ENCODE measurements around the gene PTPRCAP. TPM values are rescaled to one million over a fixed set of nuclear protein-coding genes. Genes with fewer than 3 reads are reported as not detected.
A peak's percentile ranks its signal among the peaks of the same experiment; 100 is the strongest.

Gene PTPRCAP
- total and polyA plus RNA-seq, 10 of the 15 experiments (the other 5 are each of a cell fraction or from before 2014, with no cell fraction given) = 4.7 to 266 (median 125) TPM

DNA sequence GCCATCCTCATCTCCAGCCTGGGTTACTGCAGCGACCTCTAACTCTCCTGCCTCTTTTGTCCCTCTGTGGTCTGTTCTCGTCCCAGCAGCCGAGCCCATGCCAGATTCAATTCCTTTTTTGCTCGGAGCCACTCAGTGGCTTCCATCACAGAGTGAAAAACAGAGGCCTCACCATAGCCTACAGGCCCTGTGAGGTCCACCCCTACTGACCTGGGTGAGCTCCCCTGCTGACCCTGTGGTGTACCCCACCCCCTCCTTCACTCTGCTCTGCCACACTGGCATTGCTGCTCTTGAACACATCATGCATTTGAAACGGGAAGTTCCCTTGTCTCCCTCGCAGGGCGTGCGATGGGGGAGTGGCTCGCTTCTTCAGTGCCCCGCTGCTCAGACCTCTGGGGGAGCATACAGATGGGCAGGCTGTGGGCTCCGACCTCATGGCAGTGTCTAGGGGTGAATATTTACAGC, 47.4 kb upstream of the PTPRCAP start (continued):
- TF ChIP-seq ZBTB33 (IDR thresholded peaks at IDR 0.05) (no peak), NR2C1 (IDR thresholded peaks at IDR 0.05) (no peak), SPI1 (IDR thresholded peaks at IDR 0.05; ENCODE audit: borderline replicate concordance, insufficient read depth, low read depth, low read length) (peak; percentile 39; the same call in 1 of the 2 replicates), ZNF384 (IDR thresholded peaks at IDR 0.05; ENCODE audit: borderline replicate concordance, low read depth, low read length) (no peak), RAD21 (IDR thresholded peaks at IDR 0.05; ENCODE audit: insufficient read depth, low read depth, low read length) (peak; percentile 4; the same call in 1 of the 2 replicates), PKNOX1 (IDR thresholded peaks at IDR 0.05) (peak; percentile 39; the same call in 1 of the 2 replicates), CHD1 (IDR thresholded peaks at IDR 0.05; ENCODE audit: low read depth, low read length) (0 out of 2 replicates have a peak, but pooled peaks have one; percentile 62), MXI1 (IDR thresholded peaks at IDR 0.05; ENCODE audit: low read depth, low read length) (peak; percentile 79), MTA3 (IDR thresholded peaks at IDR 0.05; ENCODE audit: borderline replicate concordance, low read length) (no peak), KAT2A (conservative IDR thresholded peaks at IDR 0.05; ENCODE audit: control insufficient read depth, low read depth, low read length) (no peak), TCF3 (IDR thresholded peaks at IDR 0.05; ENCODE audit: borderline replicate concordance, insufficient read depth, low read depth, low read length) (no peak), CHD4 (IDR thresholded peaks at IDR 0.05) (no peak), SIN3A (IDR thresholded peaks at IDR 0.05; ENCODE audit: low read depth, low read length) (peak; percentile 83), RELA (IDR thresholded peaks at IDR 0.05; ENCODE audit: borderline replicate concordance, partially characterized antibody) (peak; percentile 43), BRCA1 (IDR thresholded peaks at IDR 0.05; ENCODE audit: low read depth, low read length) (no peak), BCL11A (IDR thresholded peaks at IDR 0.05; ENCODE audit: low read depth, low read length) (no peak), SUZ12 (IDR thresholded peaks at IDR 0.05; ENCODE audit: unreplicated experiment) (no peak), NRF1 (conservative IDR thresholded peaks at IDR 0.05; ENCODE audit: low read depth, low read length) (no peak), HDGF (IDR thresholded peaks at IDR 0.05) (peak; percentile 81; the same call in 1 of the 2 replicates), ZNF622 (IDR thresholded peaks at IDR 0.05) (no peak), IRF3 (IDR thresholded peaks at IDR 0.05) (no peak), SKIL (IDR thresholded peaks at IDR 0.05; ENCODE audit: low read depth, poor library complexity, severe bottlenecking) (no peak), RCOR1 (conservative IDR thresholded peaks at IDR 0.05; ENCODE audit: low read depth, low read length) (no peak), POU2F2 (IDR thresholded peaks at IDR 0.05; ENCODE audit: borderline replicate concordance, low read depth, low read length) (peak; percentile 52; the same call in 1 of the 3 replicates), EED (IDR thresholded peaks at IDR 0.05; ENCODE audit: low read depth) (peak; percentile 57)

All from GM12878 (cell line).